Measurements from ENCODE around the gene CLCN7.

CLCN7 gene

GRCh38 chr16:1501630-1502029, 26.8 kb upstream of the CLCN7 start:
- FAIRE-seq (no peak), DNase-seq (ENCODE audit: insufficient read length) (no peak)
- TF ChIP-seq TAF1 (IDR thresholded peaks at IDR 0.05; ENCODE audit: borderline replicate concordance, low read depth, low read length) = no peak
- no peak for TF ChIP-seq POLR2AphosphoS5 (IDR thresholded peaks at IDR 0.05; ENCODE audit: low read depth, low read length)

DNA sequence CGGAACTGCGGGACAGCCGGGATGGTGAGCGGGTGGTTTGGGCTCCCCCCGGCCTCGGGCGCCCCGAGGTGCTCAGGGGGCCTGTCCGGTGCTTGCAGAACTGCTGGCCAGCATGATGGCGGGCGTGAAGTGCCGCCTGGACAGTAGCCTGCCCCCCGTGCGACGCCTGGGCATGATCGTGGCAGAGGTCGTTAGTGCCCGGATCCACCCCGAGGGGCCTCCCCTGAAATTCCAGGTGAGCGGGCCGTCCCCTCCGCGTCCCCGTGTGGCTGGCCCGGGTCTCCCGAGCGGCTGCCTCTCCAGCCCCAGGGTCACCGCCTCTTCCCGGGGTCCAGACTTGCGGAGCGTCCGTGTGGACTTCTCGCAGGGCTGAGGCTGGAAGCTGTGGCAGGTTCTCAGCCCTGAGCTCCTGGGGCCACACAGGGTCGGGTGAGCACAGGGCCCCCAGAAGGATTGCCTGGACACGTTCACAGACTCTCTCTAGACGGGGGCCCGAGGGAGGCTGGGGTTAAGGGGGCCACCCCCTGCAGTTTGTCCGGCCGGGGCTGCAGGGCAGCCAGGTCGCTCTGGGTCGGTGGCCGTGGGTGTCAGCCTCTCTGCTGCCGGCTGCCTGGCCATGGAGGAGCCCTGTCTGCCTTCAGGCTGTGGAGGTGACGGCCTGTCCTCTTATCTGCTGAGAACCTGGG, 25.8 kb upstream of the CLCN7 start:
- no peak for DNase-seq (ENCODE audit: insufficient read length)
- FAIRE-seq = no peak
- TF ChIP-seq TAF1 (IDR thresholded peaks at IDR 0.05; ENCODE audit: borderline replicate concordance, low read depth, low read length) = no peak
- TF ChIP-seq POLR2AphosphoS5 (IDR thresholded peaks at IDR 0.05; ENCODE audit: low read depth, low read length) = no peak
- no peak for TF ChIP-seq POLR2A (IDR thresholded peaks at IDR 0.05; ENCODE audit: low read depth, low read length)

DNA sequence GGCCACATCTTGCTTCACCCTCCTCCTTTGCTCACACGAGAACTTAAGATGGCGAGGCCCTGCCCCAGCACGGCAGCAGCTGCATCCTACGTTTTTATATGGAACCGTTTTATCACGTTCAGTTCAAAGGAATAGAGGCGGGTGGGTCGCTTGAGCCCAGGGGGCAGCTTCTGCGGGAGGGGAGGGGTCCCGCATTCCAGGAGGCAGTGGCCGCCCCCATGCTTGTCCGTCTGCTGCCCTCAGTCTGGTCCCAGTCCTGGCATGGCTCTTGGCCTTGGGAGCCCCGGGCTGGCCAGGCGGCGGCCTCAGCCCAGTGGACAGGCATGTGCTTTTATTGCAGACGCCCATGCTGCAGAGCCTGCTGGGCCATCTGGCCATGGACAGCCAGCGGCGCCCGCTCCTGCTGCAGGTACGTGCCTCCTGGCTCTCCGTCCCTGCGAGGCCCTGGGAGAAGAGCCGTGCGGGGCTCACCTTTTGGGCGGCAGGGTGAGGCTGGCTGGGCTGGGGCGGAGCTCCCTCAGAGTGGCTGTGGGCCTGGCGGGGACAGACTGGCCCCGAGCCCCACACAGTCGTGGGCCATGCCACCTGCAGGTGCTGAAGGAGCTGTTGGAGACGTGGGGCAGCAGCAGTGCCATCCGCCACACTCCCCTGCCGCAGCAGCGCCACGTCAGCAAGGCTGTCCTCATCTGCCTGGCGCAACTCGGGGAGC, 25.1 kb upstream of the CLCN7 start:
- no peak for TF ChIP-seq POLR2A (IDR thresholded peaks at IDR 0.05; ENCODE audit: low read depth, low read length)
- no peak for TF ChIP-seq POLR2AphosphoS5 (IDR thresholded peaks at IDR 0.05; ENCODE audit: low read depth, low read length)
- TF ChIP-seq TAF1 (IDR thresholded peaks at IDR 0.05; ENCODE audit: borderline replicate concordance, low read depth, low read length) = no peak
- FAIRE-seq (no peak), DNase-seq (ENCODE audit: insufficient read length) (no peak)

GRCh38 chr16:1498899-1499676, 24.3 kb upstream of the CLCN7 start:
- FAIRE-seq = no peak
- TF ChIP-seq POLR2AphosphoS5 (IDR thresholded peaks at IDR 0.05; ENCODE audit: low read depth, low read length) = no peak
- no peak for TF ChIP-seq TAF1 (IDR thresholded peaks at IDR 0.05; ENCODE audit: borderline replicate concordance, low read depth, low read length)
- no peak for TF ChIP-seq POLR2A (IDR thresholded peaks at IDR 0.05; ENCODE audit: low read depth, low read length)
- DNase-seq (ENCODE audit: insufficient read length) = no peak

- no peak for DNase-seq (ENCODE audit: insufficient read length)
- TF ChIP-seq POLR2AphosphoS5 (IDR thresholded peaks at IDR 0.05; ENCODE audit: low read depth, low read length) (no peak), POLR2A (IDR thresholded peaks at IDR 0.05; ENCODE audit: low read depth, low read length) (no peak), TAF1 (IDR thresholded peaks at IDR 0.05; ENCODE audit: borderline replicate concordance, low read depth, low read length) (no peak)
- no peak for FAIRE-seq
These were observed 22.3 kb upstream of the CLCN7 start for GRCh38 chr16:1497014-1497598.

GRCh38 chr16:1496464-1496863, 21.6 kb upstream of the CLCN7 start:
- DNase-seq (ENCODE audit: insufficient read length) = no peak
- no peak for TF ChIP-seq POLR2AphosphoS5 (IDR thresholded peaks at IDR 0.05; ENCODE audit: low read depth, low read length)
- TF ChIP-seq POLR2A (IDR thresholded peaks at IDR 0.05; ENCODE audit: low read depth, low read length) = no peak
- no peak for TF ChIP-seq TAF1 (IDR thresholded peaks at IDR 0.05; ENCODE audit: borderline replicate concordance, low read depth, low read length)
- no peak for FAIRE-seq

DNA sequence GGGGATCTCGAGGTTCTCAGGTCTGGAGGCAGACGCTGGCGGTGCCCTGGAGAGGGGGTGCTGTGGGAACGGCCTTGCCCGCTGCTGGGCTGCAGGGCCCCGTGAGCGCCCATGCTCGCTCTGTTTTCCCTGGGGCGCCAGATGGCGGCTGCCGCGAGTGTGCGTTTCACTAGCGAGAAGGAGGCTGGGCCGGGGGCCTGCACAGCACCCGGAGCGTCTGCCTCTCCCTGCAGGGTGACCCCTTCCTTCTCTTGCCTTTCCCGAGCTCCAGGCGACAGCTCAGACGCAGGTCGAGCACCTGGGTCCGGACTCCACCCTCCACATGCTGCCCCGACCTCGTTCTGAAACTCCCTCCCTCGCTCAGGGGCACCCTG, 21.0 kb upstream of the CLCN7 start:
- FAIRE-seq (no peak), DNase-seq (ENCODE audit: insufficient read length) (no peak)
- TF ChIP-seq POLR2A (IDR thresholded peaks at IDR 0.05; ENCODE audit: low read depth, low read length) = no peak
- TF ChIP-seq POLR2AphosphoS5 (IDR thresholded peaks at IDR 0.05; ENCODE audit: low read depth, low read length) = no peak
- TF ChIP-seq TAF1 (IDR thresholded peaks at IDR 0.05; ENCODE audit: borderline replicate concordance, low read depth, low read length) = no peak

DNA sequence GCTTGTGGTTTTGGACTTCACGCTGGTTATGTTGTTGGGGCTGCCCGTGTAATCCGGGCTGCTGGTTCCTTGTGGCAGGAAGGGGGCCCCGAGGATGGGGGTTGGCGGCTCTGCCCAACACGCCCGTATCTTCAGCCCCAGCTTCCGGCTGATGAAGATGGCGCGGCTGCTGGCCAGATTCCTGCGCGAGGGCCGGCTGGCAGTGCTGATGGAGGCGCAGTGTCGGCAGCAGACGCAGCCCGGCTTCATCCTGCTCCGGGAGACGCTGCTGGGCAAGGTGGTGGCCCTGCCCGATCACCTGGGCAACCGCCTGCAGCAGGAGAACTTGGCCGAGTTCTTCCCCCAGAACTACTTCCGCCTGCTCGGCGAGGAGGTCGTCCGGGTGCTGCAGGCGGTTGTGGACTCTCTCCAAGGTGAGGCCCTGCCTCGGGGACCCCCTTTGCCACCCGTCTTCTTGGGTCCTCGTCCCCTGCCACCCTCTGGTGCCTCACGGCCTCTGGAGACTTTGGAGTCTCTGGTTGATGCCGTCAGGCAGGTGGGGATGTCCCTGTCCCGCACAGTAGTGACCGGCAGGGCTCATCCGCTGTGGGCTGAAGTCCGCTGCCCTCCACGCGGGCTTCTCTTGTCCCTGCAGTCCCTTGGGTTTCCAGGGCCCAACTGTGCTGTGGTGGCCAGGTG, 20.5 kb upstream of the CLCN7 start:
- DNase-seq (ENCODE audit: insufficient read length) = no peak
- FAIRE-seq = no peak
- TF ChIP-seq POLR2A (IDR thresholded peaks at IDR 0.05; ENCODE audit: low read depth, low read length) (no peak), TAF1 (IDR thresholded peaks at IDR 0.05; ENCODE audit: borderline replicate concordance, low read depth, low read length) (no peak), POLR2AphosphoS5 (IDR thresholded peaks at IDR 0.05; ENCODE audit: low read depth, low read length) (no peak)

- DNase-seq (ENCODE audit: insufficient read length) (no peak), FAIRE-seq (no peak)
- TF ChIP-seq POLR2AphosphoS5 (IDR thresholded peaks at IDR 0.05; ENCODE audit: low read depth, low read length) = no peak
- no peak for TF ChIP-seq TAF1 (IDR thresholded peaks at IDR 0.05; ENCODE audit: borderline replicate concordance, low read depth, low read length)
- TF ChIP-seq POLR2A (IDR thresholded peaks at IDR 0.05; ENCODE audit: low read depth, low read length) = no peak
These were observed 19.9 kb upstream of the CLCN7 start for GRCh38 chr16:1494711-1495110.

- DNase-seq (ENCODE audit: insufficient read length) = no peak
- no peak for FAIRE-seq
- TF ChIP-seq POLR2AphosphoS5 (IDR thresholded peaks at IDR 0.05; ENCODE audit: low read depth, low read length) (no peak), POLR2A (IDR thresholded peaks at IDR 0.05; ENCODE audit: low read depth, low read length) (no peak), TAF1 (IDR thresholded peaks at IDR 0.05; ENCODE audit: borderline replicate concordance, low read depth, low read length) (no peak)
These were observed 19.4 kb upstream of the CLCN7 start for GRCh38 chr16:1494129-1494640.

GRCh38 chr16:1493746-1494094, 18.9 kb upstream of the CLCN7 start:
- no peak for DNase-seq (ENCODE audit: insufficient read length)
- no peak for TF ChIP-seq TAF1 (IDR thresholded peaks at IDR 0.05; ENCODE audit: borderline replicate concordance, low read depth, low read length)
- no peak for TF ChIP-seq POLR2A (IDR thresholded peaks at IDR 0.05; ENCODE audit: low read depth, low read length)
- TF ChIP-seq POLR2AphosphoS5 (IDR thresholded peaks at IDR 0.05; ENCODE audit: low read depth, low read length) = no peak
- FAIRE-seq = peak; percentile 21
